Stimulated activated CD8-positive, alpha-beta memory T cell treated with anti-CD3 and anti-CD28 coated beads, Interleukin-12 subunit alpha, Interleukin-12 subunit beta, amount 100 ng/mL, for 24 hours (primary cell): ENCODE data around the gene NOVA2.

ENCODE experiments used
- DNase-seq: peaks from one replicate; pipeline ENCODE4 v3.0.0-alpha.2; 2020; ENCODE audit errors: extremely low read depth

NOVA2 gene

GRCh38 chr19:45973553-45974338 lies at the start of gene NOVA2:
Gene NOVA2, minus strand, starts transcription at chr19:45973865. Its CDS starts 514 bp downstream, at chr19:45973351.
- no peak for DNase-seq

- no peak for DNase-seq
Observed at GRCh38 chr19:46023311-46023779, 49.7 kb upstream of the NOVA2 start.

- DNase-seq = no peak
Observed at GRCh38 chr19:46022431-46023310, 49.0 kb upstream of the NOVA2 start, which contains the start of gene PGLYRP1. Gene PGLYRP1, minus strand, starts transcription at chr19:46023053. Its CDS starts 32 bp downstream, at chr19:46023021.

GRCh38 chr19:46022061-46022430 lies 48.4 kb upstream of the NOVA2 start:
- no peak for DNase-seq

- no peak for DNase-seq
Observed at GRCh38 chr19:46021531-46022041, 47.9 kb upstream of the NOVA2 start.

- no peak for DNase-seq
Observed at GRCh38 chr19:46020819-46021125, 47.1 kb upstream of the NOVA2 start.

GRCh38 chr19:46019270-46019669 lies 45.6 kb upstream of the NOVA2 start:
- no peak for DNase-seq

- DNase-seq = no peak
Observed at GRCh38 chr19:46018729-46019251, 45.1 kb upstream of the NOVA2 start.

GRCh38 chr19:46017874-46018675 lies 44.4 kb upstream of the NOVA2 start:
- no peak for DNase-seq

GRCh38 chr19:46017095-46017429 lies 43.4 kb upstream of the NOVA2 start:
- no peak for DNase-seq

- peak; percentile 53 for DNase-seq
Observed at GRCh38 chr19:46016426-46017094, 42.9 kb upstream of the NOVA2 start.

GRCh38 chr19:46015687-46016425 lies 42.2 kb upstream of the NOVA2 start:
- no peak for DNase-seq

- no peak for DNase-seq
Observed at GRCh38 chr19:46014941-46015686, 41.4 kb upstream of the NOVA2 start.

- no peak for DNase-seq
Observed at GRCh38 chr19:46014534-46014933, 40.9 kb upstream of the NOVA2 start.

GRCh38 chr19:46009530-46010510 lies 36.2 kb upstream of the NOVA2 start:
- DNase-seq = no peak

GRCh38 chr19:46006411-46006810 lies 32.7 kb upstream of the NOVA2 start:
- no peak for DNase-seq

GRCh38 chr19:46002678-46003275 lies 29.1 kb upstream of the NOVA2 start:
- DNase-seq = no peak
